ES-I3 (cell line): Measurements from ENCODE around the gene OGDHL.
"Not testable (repeated sequence)": the region's sequence is repeated elsewhere in the genome, so short reads cannot be mapped to it uniquely, and the experiment has no call there.

ENCODE experiments used
- H3K36me3 ChIP-seq: 2 replicates; pipeline ENCODE4 v1.6.1; 2013; ENCODE audit warnings: mild to moderate bottlenecking, low read length, control low read depth, moderate library complexity; ENCODE audit not compliant: insufficient read depth
- H3K4me1 ChIP-seq: 2 replicates; pipeline ENCODE4 v1.6.1; 2013; ENCODE audit warnings: mild to moderate bottlenecking, control low read depth, low read length; ENCODE audit not compliant: insufficient read depth
- H3K9ac ChIP-seq: 2 replicates; pipeline ENCODE4 v1.6.1; 2013; ENCODE audit warnings: low read depth, mild to moderate bottlenecking, low read length, moderate library complexity
- H3K9me3 ChIP-seq: 2 replicates; pipeline ENCODE4 v1.6.1; 2013; ENCODE audit warnings: mild to moderate bottlenecking, low read length, moderate library complexity; ENCODE audit not compliant: control insufficient read depth, insufficient read depth

The OGDHL gene

DNA sequence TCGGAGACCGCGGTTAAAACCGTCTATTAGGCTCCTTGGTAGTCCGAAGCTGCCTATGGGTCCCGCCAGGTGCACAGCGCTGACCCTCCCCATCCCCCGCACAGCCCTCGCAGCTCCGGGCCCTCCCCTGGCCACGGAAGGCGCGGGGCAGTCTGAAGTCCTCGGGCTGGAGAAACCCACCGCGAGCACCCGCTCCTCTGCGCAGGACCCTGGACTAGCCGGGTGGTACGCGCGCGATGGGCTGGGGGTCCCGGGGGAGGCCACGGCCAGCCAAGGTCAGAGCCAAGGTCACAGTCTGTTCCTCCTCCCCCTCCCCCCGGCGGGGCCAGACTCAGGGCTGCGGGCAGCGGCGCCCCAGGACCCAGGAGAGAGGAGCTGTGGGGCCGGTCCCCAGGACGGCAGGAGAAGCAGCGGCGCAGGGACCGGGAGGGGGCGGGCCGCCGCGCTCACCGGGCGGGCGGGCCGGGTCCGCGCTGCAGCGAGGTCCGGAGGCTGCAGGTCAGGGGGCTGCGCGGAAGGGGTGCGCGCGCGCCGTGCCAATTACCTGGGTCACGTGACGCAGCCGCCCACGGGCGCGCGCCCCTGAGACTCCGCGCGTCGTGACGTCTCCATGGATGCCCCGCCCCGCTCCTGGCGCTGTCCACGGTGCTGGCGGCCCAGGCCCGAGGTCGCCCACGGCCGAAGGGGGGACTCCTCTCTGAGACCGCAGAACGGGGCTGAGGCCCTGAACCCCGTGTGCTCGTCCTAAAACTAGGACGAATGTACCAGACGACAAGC, at the start of gene OGDHL:
TSS of gene OGDHL (minus strand) at position 535 of the 777 bp plus-strand sequence. CDS start 3,731 bp downstream, outside the sequence.
- Histone ChIP-seq H3K9ac (peak within 1 kb of the TSS; percentile 87), H3K4me1 (no peaks in the 10 kb centered on the region), H3K36me3 (no peaks in the 10 kb centered on the region), H3K9me3 (no peaks in the 10 kb centered on the region)

DNA sequence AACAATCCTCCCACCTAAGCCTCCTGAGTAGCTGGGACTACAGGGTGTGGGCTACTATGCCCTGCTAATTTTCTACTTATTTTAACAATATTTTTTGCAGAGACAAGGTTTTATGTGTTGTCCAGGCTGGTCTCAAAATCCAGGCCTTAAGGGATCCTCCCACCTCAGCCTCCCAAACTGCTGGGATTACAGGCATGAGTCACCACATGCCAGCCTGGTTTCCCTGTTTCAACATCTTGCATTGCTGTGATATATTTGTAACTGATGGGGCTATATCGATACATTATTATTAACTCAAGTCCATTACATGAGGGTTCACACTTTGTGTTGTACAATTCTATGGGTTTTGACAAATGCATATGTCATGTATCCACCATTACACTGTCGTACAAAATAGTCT, 41.9 kb upstream of the OGDHL start:
- Histone ChIP-seq H3K4me1 (no peaks in the 10 kb centered on the region), H3K9ac (no peak overlapping the region), H3K36me3 (no peaks in the 10 kb centered on the region), H3K9me3 (no peaks in the 10 kb centered on the region; the same call in 1 of the 2 replicates)

DNA sequence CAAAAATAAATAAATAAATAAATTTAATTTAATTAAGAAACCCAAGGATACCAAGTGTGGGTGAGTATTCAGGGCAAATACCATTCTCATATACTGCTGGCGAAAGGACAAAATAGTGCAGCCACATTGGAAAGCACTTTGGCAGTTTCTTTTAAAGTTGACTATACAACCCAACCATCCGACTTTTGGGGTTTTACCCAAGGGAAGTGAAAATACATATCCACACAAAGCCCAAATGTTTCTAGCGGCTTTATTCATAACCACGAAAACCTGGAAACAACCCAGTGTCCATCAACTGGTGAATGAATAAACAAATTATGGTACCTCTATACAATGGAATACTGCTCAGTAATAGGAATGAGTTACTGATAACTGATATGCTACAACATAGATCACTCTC, 36.2 kb upstream of the OGDHL start:
- Histone ChIP-seq H3K9ac (no peak overlapping the region), H3K9me3 (no peaks in the 10 kb centered on the region), H3K4me1 (no peaks in the 10 kb centered on the region), H3K36me3 (no peaks in the 10 kb centered on the region)

DNA sequence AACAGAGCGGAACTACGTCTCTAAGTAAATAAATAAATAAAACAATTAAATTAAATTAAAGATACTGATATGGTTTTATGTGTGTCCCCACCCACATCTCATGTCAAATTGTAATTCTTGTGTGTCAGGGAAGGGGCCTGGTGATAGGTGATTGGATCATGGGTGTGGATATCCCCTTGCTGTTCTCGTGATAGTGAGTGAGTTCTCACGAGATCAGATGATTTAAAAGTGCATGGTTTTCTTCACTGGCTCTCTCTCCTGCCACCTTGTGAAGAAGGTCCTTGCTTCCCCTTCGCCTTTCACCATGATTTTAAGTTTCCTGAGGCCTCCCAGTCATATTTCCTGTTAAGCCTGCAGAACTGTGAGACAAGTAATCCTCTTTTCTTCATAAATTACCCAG, 29.0 kb upstream of the OGDHL start:
- H3K36me3 ChIP-seq, result no peaks in the 10 kb centered on the region
- H3K9me3 ChIP-seq, result no peaks in the 10 kb centered on the region
- no peak overlapping the region for H3K9ac ChIP-seq
- no peaks in the 10 kb centered on the region for H3K4me1 ChIP-seq

DNA sequence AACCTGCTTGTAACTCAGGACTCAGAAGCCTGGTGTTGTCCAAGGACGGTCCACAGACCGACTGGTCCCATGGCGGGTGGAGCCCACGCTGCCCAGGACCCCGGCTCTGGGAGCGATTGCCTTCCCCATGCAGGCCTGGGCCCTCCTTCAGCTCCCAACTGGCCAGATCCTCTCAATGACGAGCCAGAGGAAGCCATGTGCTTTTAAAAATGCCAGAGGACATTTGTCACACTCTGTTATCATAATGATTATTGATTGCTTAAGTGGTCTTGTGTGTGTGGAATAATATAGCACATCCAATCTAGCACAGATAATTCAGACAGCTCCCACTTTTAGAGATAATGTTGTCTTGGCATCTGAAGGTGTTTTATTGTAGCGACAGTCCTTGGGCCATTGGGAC, 22.6 kb upstream of the OGDHL start:
- Histone ChIP-seq H3K9ac (no peak overlapping the region), H3K4me1 (0 out of 2 replicates have a peak, but pooled peaks cover 4% of the 10 kb centered on the region), H3K36me3 (no peaks in the 10 kb centered on the region), H3K9me3 (no peaks in the 10 kb centered on the region)

DNA sequence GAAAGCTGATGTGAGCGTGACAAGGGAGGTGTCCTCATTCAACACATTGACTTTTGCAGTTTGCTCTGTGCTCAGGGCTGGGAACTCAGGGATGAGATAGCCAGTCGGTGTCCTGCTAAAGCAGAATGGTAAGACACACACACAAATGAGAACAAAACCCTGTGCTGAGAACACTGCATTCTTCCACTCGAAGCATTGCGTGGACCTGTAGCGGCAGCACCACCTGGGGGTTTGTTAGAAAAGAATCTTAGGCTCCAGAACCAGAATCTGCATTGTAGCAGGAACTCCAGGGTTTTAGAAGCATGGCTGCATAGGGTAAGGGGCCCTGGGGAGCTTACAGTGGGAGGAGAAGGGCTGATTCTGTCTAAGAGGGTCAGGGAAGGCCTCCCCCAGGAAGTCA, 21.5 kb upstream of the OGDHL start:
- Histone ChIP-seq H3K9ac (no peak overlapping the region), H3K36me3 (no peaks in the 10 kb centered on the region), H3K9me3 (no peaks in the 10 kb centered on the region), H3K4me1 (0 out of 2 replicates have a peak, but pooled peaks cover 4% of the 10 kb centered on the region)

DNA sequence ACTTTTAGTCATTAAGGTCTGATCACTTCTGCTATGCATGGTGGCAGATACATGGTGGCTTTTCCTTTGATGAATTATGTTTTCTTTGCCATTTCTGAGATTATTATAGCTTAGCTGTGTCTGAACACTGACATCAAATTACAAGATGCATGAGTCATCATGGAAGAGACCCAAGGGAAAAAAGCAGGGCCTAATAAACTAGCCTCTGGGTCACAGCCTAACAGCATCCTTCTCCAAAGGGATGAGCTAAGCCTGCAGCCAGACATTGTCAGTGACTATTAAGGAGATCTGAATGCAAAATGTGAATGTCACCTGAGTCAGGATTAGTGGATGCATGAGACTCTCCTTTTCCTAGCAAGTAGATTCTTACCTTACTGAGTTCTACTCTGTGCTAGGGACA, 19.1 kb upstream of the OGDHL start:
- H3K4me1 ChIP-seq, result 0 out of 2 replicates have a peak, but pooled peaks cover 4% of the 10 kb centered on the region
- H3K9me3 ChIP-seq, result no peaks in the 10 kb centered on the region
- H3K9ac ChIP-seq, result no peak overlapping the region

DNA sequence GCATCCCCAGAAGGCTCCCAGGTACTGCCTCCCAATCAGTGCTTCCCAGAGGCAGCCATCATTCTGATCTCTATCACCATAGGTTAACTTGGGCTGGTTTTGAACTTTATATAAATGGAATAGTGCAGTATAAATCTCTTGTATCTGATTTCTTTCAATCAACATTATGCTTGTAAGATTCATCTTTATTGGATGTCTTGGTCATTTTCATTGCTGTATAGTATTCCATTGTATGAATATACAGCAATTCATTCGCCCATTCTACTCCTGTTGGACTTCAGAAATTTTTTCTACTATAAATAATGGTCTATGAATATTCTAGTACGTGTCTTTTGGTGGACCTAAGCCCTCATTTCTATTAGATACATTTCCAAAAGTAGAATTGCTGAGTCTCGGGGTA, 16.1 kb upstream of the OGDHL start:
- H3K4me1 ChIP-seq, result no peaks in the 10 kb centered on the region
- no peaks in the 10 kb centered on the region for H3K36me3 ChIP-seq
- H3K9me3 ChIP-seq, result no peaks in the 10 kb centered on the region
- no peak overlapping the region for H3K9ac ChIP-seq

More for the DNA sequence above, 19.1 kb upstream of the OGDHL start:
- no peaks in the 10 kb centered on the region for H3K36me3 ChIP-seq

DNA sequence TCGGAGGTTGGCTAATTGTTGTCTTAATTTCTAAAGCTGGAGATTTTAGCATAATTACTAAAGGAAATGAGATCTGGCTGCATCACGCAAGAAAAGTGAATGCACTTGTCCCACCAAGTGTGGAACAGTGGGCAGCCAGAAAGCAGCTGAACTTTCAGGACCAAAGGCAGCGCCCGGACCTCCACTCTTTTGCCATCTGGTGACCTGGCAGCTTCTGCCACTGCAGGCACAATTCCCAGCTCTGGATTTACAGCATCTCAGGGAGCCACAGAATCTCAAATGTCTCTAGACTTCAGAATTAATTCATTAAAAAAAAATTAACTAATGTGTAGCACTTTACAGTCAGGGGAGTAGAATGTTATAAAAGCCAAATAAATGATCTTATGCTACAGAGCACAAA, 14.7 kb upstream of the OGDHL start:
- no peaks in the 10 kb centered on the region for H3K36me3 ChIP-seq
- no peaks in the 10 kb centered on the region for H3K4me1 ChIP-seq
- H3K9me3 ChIP-seq, result no peaks in the 10 kb centered on the region
- no peak overlapping the region for H3K9ac ChIP-seq

DNA sequence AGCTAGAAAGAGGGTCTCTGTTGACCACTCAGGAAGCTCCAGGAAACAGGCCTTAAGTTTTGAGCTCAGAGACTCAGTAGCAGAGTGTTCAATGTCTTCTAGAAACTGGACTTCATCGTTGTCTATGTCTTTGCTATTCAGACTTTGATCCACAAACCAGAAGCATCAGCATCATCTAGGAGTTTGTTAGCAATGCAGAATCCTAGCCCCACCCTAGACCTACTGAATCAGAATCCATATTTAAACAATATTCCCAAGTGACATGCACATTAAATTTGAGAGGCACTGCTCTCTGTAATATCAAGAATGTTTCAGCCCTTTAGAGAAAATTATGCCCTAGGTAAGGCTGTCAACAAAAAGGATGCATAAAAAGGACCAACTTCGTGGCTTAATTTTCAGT, 12.9 kb upstream of the OGDHL start:
- Histone ChIP-seq H3K9me3 (no peaks in the 10 kb centered on the region), H3K9ac (no peak overlapping the region), H3K4me1 (peaks cover 5% of the 10 kb centered on the region; the same call in 1 of the 2 replicates), H3K36me3 (no peaks in the 10 kb centered on the region)

DNA sequence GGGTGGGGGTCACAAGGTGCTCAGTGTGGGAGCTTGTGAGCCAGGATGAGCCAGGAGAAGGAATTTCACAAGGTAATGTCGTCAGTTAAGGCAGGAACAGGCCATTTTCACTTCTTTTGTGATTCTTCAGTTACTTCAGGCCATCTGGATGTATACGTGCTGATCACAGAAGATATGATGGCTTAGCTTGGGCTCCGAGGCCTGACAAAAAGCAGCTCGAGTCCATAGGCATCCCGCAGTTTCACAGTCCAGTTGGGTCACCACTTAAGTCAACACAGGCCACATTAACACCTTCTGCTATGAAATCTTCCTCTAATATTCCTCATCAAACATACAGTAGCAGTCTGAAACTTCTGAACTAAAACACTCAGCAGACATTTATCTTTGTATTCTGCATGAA, 10.8 kb upstream of the OGDHL start:
- not testable (repeated sequence) for H3K36me3 ChIP-seq, H3K4me1 ChIP-seq, H3K9me3 ChIP-seq, H3K9ac ChIP-seq

DNA sequence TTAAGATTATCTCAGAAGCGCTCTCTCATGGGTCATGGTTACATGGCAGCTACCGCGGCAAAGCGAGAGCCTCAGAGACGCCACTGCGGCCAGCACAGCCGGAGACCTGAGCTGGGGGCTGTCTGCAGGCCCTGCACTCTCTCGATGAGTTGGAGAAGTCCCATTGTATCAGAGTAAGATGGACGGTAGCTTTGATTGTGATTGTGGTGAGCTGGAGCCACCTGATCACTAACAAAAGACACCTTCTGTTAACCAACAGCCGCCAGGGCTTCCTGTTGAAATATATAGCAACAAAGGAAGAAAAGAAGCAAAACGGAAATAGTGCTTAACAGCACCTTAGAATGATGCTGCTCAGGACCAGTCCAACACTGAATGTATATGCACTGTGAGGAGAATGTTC, 8.9 kb upstream of the OGDHL start:
- not testable (repeated sequence) for H3K4me1 ChIP-seq, H3K9me3 ChIP-seq, H3K36me3 ChIP-seq, H3K9ac ChIP-seq

DNA sequence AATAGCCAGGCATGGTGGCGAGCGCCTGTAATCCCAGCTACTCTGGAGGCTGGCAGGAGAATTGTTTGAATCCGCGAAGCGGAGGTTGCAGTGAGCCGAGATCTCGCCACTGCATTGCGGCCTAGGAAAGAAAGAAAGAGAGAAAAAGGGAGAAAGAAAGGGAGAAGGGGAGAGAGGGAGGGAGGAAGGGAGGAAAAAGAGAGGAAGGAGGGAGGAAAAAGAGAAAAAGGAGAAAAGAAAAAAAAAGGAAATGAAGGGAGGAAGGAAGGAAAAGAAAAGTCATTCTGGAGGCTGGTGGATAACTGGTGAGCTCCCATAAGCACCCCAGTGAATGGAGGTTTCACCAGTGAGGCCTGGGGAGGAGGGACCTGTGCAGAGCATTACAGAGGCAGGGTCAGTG, 7.6 kb upstream of the OGDHL start:
- Histone ChIP-seq H3K4me1 (peaks cover 5% of the 10 kb centered on the region; the same call in 1 of the 2 replicates), H3K9ac (no peak overlapping the region), H3K9me3 (no peaks in the 10 kb centered on the region), H3K36me3 (no peaks in the 10 kb centered on the region)

DNA sequence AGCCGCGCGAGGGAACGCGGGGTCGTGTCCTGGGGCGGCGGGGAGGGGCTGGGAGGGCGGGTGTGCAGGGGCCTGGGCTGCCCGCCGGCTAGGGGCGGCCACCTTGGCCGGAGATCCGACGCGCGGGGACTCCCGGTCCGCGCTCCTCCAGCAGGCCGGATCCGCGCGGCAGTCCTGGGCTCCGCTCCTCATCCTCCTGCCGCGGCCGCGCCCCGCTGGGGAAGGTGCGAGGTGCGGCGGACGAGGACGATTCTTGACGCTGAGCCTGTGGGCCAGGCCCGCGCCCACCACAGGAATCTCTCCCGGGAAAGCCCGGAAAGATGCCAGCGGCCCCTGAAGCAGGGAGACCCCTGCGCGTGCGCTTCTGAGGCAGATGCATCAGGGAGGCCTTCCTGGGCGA, 6.6 kb upstream of the OGDHL start:
- peaks cover 5% of the 10 kb centered on the region; the same call in 1 of the 2 replicates for H3K4me1 ChIP-seq
- no peaks in the 10 kb centered on the region for H3K36me3 ChIP-seq
- no peak overlapping the region for H3K9ac ChIP-seq
- no peaks in the 10 kb centered on the region for H3K9me3 ChIP-seq

DNA sequence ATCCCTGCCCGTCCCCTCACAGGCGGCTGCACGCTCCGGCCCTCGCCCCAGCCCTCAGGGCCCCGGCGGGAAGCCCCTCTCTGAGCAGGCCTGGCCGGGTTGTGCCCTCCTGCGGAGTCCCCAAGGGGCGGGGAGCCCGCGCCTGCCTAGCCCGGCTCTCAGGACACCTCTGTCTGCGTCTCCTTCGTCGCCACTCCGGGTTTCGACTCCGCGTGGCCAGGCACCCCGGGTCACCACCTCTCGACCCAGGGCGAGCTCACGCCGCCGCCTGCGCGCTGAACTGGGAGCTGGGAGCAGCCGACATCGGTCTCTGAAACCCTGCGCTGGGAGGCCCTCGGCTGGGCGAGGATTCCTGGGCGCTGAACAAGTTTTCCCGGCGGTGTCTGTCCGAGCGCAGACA, 6.2 kb upstream of the OGDHL start:
- peak overlapping the region; percentile 24; the same call in 1 of the 2 replicates for H3K9ac ChIP-seq
- no peaks in the 10 kb centered on the region for H3K9me3 ChIP-seq
- no peaks in the 10 kb centered on the region for H3K36me3 ChIP-seq
- peaks cover 5% of the 10 kb centered on the region; the same call in 1 of the 2 replicates for H3K4me1 ChIP-seq
